Fibroblast of skin of right biceps (primary cell): ENCODE results near the gene CLEC1B.
"Not testable (repeated sequence)": the region's sequence is repeated elsewhere in the genome, so short reads cannot be mapped to it uniquely, and the experiment has no call there.

Experiments used
- DNase-seq: peaks from one replicate; pipeline ENCODE4 v3.0.0-alpha.2; 2013

CLEC1B gene

GRCh38 chr12:9973949-9974348, 25.0 kb downstream of the CLEC1B start:
- no peak for DNase-seq

- DNase-seq, result no peak
Observed at GRCh38 chr12:9971181-9971580, 27.7 kb downstream of the CLEC1B start, which contains the start of gene CLEC12A. CLEC12A (plus strand) TSS chr12:9971409; CDS start chr12:9971597, 188 bp downstream.

DNA sequence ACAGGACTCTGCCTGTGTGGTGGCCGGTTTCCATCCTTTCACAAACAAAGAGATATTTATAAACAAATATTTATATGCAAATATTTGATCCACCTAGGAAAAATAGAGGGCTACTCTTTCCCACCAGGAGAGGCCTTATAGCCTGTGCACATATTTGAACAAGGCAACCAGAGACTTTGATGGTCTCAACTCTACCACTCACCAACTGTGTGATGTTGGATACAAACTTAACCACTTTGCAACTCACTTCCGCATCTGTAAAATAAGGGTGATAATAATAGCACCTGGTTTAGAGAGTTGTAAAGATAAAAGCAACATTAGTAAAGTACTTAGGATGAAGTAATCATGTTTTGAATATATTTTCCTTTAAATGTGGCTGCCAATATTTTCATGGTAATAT, 29.2 kb downstream of the CLEC1B start:
- DNase-seq, result no peak

GRCh38 chr12:9961901-9962300, 37.0 kb downstream of the CLEC1B start:
- no peak for DNase-seq

GRCh38 chr12:9961106-9961505, 37.8 kb downstream of the CLEC1B start:
- no peak for DNase-seq

DNA sequence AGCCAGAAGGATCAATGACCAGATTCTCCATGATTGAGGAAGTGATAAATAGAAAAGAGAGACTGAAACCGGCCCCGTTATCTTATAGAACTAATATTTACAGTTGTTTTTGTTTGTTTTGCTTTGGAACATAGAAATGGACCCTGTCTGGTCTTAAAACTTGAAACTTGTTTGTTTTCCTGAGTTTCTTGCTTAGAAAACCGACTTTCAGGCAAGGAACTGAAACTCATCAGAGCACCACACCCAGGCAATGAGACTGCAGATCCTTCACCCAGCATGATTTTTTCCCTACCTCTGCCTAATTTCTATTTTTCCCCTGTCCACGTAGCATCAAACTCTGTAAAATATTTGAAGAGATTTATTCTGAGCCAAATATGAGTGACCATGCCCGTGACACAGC, 38.3 kb downstream of the CLEC1B start:
- DNase-seq, result no peak

DNA sequence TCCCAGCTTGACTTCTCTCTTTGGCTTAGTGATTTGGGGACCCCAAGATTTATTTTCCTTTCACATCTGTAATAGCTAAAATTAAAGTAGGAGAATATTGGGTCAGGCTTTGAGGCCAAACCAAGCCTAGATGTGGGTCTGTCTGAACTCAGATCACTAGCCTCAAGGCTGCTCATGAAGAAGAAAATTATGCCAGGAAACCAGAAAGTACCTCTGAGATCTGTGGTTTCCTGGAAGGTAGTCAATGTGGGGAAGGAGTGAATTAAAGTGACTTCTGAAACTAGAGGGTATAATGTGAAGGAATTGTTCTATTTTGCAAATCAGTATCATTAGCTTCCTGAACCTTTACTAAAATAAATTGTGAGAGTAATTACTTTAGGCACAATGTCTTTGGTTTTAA, 41.1 kb downstream of the CLEC1B start:
- DNase-seq, result no peak

DNA sequence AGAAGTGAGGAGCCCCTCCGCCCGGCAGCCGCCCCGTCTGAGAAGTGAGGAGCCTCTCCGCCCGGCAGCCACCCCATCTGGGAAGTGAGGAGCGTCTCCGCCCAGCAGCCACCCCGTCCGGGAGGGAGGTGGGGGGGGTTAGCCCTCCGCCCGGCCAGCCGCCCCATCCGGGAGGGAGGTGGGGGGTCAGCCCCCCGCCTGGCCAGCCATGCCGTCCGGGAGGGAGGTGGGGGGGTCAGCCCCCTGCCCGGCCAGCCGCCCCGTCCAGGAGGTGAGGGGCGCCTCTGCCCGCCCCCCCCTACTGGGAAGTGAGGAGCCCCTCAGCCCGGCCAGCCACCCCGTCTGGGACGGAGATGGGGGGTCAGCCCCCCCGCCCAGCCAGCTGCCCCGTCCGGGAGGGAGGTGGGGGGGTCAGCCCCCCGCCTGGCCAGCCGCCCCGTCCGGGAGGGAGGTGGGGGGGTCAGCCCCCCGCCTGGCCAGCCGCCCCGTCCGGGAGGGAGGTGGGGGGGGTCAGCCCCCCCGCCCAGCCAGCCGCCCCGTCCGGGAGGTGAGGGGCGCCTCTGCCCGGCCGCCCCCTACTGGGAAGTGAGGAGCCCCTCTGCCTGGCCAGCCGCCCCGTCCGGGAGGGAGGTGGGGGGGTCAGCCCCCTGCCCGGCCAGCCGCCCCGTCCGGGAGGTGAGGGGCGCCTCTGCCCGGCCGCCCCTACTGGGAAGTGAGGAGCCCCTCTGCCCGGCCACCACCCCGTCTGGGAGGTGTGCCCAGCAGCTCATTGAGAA, 45.8 kb downstream of the CLEC1B start:
- DNase-seq, result not testable (repeated sequence)

- DNase-seq, result no peak
Observed at GRCh38 chr12:9951026-9951675, 47.8 kb downstream of the CLEC1B start.

GRCh38 chr12:9948606-9949296, 50.2 kb downstream of the CLEC1B start:
- DNase-seq, result no peak

- DNase-seq, result no peak
Observed at GRCh38 chr12:9947674-9948073, 51.2 kb downstream of the CLEC1B start.

GRCh38 chr12:9944391-9944790, 54.5 kb downstream of the CLEC1B start:
- DNase-seq, result no peak

GRCh38 chr12:9943240-9943639, 55.7 kb downstream of the CLEC1B start:
- no peak for DNase-seq
